ENCODE results near the gene NSD1.

Gene NSD1

DNA sequence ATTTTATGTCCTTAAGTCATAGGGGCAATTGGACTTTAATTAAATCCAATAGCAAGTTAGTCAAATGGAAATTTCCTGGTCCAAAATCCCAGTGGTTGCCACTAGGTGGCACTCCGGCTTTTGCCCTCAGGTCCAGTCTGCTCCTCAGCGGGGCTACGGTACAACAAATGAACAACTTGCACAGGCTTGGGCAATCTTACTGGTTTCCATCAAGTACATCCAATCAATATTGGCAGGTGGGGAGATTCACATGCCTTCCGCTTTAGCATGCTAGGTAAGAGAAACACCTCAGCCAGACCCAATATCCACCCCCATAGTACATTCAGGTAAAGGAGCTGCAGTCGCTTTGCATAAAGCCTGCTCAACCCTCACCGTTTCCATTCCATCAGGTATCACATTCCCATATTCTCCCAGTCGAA, 184.4 kb downstream of the NSD1 start:
- in situ Hi-C loops (cut with HindIII; ENCODE audit: low sequenced_read_pairs), result no loop called here

DNA sequence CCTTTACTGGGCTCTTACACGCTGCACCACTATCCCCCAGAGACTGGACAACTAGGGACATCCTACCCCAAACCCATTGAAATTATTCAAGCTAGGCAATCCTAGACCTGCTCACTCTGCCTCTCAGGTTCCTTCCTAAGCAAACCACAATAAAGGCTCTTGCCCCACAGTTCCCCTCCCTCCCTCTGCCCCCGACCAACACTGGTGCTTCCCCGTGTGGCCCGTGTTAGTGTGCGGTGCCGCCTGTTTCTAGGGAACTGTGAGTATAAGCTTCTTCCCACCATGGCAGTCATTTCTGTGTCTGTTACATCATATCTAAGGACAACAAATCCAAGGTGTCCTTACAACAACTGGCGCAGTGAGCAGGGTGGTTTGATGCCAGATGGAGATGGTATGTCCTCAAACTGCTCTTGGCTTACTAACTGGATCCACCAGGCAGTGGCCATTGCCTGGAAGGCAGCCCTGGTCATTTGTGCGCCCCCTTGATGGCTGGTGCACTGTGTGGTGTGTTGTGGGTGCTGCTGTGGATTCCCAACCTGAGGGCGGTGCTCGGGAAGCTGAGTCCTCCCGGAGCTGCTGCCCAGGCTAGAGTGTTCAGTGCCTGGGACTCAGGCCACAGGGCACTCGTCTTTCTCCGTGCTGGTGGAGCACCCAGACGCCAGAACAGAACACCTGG, 186.5 kb downstream of the NSD1 start:
- in situ Hi-C loops (cut with HindIII; ENCODE audit: low sequenced_read_pairs), result no loop called here

DNA sequence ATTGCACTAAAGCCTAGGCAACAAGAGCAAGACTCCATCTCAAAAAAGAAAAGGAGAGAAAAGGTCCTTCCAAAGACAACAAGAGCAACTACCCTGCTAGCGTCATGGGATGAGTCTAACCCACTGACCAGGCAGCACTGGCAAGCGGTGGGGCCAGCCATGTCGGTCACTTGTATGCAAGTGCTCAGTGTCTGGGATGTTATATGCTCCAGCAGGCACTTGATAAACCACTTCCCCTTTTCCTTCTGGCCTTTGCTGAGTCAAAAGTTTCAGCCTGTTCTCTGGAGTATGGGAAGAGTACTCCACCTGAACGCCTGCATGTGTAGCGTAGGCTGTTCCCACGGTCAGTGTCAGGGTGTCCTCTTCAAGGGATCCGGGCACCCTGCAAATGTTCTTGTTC, 187.3 kb downstream of the NSD1 start:
- in situ Hi-C loops (cut with HindIII; ENCODE audit: low sequenced_read_pairs), result no loop called here

DNA sequence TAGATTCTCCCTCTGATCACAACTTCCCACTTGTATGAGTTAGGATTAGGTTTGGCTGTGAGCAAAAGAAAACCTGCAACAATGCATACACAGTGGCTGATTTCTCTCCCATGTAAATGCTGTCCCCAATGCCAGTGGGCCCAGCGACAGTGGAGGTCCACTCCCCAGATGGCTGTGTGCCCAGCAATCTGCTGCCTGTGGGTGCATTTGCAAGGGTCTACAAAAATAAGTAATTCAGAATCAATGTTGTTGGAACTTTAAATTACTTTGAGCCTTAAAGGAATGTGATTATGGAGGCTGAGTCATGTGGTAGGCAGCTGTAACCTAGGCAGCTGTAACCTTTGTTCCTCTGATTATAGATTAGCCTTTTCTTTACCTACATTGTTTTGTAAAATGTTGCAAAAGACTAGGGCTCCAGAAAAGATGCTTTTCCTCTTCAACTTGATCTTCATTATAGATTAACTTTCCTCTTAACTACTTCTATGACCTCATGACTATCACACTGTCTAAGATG, 192.4 kb downstream of the NSD1 start:
- in situ Hi-C loops (cut with HindIII; ENCODE audit: low sequenced_read_pairs), result no loop called here

DNA sequence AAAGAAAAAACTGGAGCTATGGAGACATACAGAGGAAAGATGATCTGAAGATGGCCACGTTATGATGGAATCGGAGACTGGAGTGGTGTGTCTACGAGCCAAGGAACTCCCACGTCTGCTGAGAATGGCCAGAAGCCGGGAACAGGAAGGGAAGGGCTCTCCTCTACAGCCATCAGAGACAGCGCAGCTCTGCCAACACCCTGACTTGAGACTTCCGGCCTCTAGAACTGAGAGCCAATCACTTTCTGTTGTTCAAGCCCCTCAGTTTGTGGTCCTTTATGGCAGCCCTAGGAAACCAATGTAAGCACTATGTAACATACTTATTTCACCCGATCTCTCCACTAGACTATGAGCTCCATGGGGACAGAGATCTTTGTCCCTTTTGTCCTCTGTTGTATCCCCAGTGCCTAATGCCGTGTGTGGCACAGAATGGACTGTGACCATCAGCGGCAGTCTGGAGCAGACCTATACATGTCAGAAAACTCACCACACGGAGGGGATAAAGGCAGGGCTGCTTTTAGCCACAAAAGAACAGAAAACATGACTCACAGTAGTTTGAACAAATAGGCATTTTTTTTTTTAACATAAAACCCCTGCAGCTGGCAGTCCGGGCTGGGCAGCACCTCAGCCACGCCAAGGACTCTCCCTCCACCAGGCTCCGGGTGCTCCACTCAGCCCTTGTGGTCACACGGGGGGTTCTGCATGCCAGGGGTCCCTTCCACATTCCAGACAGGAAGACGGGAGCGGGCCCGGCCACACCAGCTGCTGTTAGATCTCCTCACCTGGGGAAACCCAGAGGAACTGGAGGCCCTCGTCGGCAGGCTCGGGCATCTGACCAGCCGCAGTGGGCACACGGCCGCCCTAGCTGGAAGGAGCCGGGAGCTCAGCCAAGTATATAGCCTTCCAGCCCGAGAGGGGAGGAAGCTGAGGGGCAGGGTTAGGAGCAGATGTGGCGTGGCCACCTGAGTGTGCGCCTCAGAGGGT, 194.3 kb downstream of the NSD1 start:
- in situ Hi-C loops (cut with HindIII; ENCODE audit: low sequenced_read_pairs), result no loop called here

DNA sequence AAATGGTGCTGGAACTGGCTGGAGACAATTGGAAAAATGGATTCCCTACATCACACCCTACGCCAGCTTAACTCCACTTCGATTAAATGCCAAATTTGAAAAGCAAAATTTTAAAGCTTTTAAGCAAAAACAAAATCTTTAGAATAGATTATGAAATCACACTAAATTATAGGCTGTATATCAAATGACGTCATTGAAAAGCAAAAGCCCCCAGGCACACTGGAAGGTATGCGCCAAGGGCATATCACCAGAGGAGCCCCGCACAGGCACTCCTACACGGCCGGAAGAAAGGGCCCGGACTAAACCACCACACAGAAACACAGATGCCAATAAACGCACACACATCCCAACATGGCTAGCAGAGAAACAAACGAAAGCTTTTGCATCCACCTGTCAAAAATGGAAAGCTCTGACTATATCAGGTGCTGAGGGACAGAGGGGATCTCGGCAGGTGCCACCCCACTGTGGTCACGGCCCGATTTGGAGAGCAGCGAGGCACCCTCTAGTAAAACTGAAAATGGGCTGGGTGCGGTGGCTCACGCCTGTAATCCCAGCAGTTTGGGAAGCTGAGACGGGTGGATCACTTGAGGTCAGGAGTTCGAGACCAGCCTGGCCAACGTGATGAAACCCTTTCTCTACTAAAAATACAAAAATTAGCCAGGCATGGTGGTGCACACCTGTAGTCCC, 195.1 kb downstream of the NSD1 start:
- in situ Hi-C loops (cut with HindIII; ENCODE audit: low sequenced_read_pairs), result no loop called here

DNA sequence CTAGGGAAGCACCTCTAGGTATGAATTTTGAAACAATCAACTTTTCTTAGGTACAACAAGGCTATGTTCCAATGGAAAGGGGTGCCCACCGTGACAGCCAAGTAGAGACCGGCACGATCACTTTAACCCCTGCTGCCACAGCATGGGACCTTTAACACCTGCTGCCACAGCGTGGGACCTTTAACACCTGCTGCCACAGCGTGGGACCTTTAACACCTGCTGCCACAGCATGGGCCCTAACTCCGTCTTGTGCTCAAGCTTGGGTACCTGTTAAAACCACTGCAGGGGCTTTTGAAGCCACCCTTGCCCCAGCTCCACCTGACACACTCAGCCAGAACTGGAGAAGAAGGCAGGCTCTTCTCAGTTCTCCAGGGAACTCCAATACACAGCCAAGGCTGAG, 196.3 kb downstream of the NSD1 start:
- in situ Hi-C loops (cut with HindIII; ENCODE audit: low sequenced_read_pairs), result no loop called here

- in situ Hi-C loops (cut with HindIII; ENCODE audit: low sequenced_read_pairs), result no loop called here
Observed at GRCh38 chr5:177330991-177331842, 197.6 kb downstream of the NSD1 start.

- in situ Hi-C loops (cut with HindIII; ENCODE audit: low sequenced_read_pairs), result no loop called here
Observed at GRCh38 chr5:177332031-177332895, 198.7 kb downstream of the NSD1 start.

DNA sequence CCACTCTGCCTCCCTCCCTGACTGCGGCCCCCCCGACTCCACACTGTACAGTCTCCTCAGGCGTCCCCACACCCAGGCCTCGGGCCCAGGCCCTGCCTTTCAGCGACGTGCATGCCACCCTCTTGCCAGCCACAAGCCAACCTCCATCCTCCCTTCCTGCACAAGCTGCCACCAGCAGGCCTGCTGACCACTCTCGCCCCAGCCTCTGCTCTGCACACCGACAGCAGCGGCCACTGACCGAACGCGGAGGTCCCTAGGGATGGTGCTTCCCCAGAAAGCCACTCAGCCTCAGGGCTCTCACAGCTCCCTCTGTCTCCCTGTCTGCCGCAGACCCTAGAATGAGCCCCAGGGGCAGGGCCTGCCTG, 199.3 kb downstream of the NSD1 start:
- in situ Hi-C loops (cut with HindIII; ENCODE audit: low sequenced_read_pairs), result no loop called here

DNA sequence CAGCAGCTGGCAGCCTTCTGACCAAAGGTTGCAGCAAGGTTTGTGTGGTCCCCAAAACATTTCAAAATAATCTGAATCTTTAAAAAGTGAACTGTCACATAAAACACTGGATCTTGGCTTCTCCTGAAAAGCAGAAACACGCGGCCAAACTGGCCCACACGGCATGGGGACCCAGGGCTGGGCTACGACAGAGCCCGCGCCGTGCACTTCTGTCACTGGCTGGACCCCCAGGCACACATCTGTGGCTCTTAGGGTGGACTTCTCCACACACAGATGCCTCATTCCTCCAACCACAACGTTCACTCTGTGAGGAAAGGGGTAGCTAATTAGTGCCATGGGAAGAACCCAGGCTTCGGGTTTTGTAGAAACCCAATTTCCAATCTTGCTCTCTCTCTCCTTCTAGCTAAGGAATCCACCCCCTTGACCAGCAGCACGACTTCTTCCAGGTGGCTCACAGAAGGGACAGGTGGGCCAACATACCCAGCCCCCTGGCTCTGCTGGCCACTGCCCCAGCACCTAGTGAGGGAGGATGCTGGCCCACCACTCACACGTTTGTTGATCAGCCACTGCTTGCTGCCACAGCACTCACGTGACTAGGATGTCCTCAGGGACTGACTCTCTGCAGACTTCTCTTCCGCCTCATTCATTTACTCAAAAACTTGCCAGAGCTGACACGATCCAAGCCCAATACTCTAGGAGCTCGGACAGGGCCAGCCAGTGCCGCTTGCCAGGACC, 200.0 kb downstream of the NSD1 start:
- in situ Hi-C loops (cut with HindIII; ENCODE audit: low sequenced_read_pairs), result no loop called here

DNA sequence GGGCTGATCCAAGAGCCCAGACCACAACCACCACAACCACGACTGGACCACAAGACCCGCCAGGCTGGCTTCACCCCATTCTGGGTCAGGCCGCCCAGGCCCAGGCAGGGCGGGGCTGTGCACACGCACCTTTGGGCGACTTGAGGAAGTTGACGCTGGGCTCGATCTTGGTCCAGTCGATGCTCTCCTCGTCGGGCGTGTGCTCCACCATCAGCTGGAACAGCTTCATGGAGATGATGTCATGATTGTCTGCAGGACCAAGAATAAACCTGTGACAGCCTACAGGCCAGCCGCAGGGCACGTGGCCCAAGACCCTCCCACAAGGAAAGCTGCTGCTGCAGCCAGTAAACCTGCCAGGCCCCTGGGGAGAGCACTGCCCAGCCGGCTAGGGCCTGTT, 200.6 kb downstream of the NSD1 start:
- in situ Hi-C loops (cut with HindIII; ENCODE audit: low sequenced_read_pairs), result no loop called here

DNA sequence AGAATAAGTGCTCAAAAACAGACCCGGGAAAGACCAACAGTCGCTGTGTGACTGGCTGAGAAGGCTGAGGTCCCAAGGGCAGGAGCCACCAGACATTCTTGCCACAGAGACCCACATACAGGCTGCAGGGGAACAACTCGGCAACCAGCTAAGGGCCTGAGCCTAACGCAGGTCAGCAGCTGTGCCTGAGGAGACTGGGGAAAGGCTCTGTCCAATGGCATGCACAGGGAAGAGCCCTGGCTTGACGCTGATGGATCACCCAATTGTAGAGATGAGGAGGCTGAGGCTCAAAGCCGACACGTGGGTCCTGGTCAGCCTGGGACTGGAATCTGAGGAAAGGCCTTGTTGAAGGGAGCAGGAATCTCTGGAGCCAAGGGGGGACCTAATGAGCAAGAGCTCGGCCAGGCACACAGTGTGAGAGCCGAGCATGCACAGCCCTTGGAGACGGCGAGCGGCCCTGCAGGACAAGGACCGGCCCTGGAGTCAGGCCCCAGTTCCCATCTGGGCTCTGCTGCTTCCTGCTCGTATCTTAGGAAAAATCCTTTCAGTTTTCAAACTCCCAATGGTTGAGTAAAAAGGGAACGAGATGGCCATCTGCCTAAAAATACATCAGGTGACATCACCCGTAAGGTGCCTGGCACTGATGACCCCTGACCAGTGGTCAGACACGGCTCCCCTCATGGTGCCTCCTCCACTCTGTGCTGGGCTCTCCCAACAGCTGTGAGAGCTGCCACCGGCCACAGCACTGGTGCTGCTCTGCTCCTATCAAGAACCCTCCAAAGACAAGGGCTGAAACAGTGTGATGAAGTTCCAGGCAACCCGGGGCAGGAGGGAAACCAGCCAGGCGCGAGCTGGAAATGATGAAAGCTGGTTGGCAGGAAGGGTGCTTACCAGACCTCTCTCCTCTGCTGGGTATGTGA, 201.5 kb downstream of the NSD1 start:
- in situ Hi-C loops (cut with HindIII; ENCODE audit: low sequenced_read_pairs), result no loop called here

- in situ Hi-C loops (cut with HindIII; ENCODE audit: low sequenced_read_pairs), result no loop called here
Observed at GRCh38 chr5:177335701-177336065, 202.1 kb downstream of the NSD1 start.

- in situ Hi-C loops (cut with HindIII; ENCODE audit: low sequenced_read_pairs), result no loop called here
Observed at GRCh38 chr5:177336112-177336511, 202.5 kb downstream of the NSD1 start.

- in situ Hi-C loops (cut with HindIII; ENCODE audit: low sequenced_read_pairs), result no loop called here
Observed at GRCh38 chr5:177336603-177337494, 203.3 kb downstream of the NSD1 start.
